GM21717 (cell line): Measurements from ENCODE around the gene PIPOX.

Source experiments
- ATAC-seq: cut with Tn5 transposase; IDR thresholded peaks from one replicate; pipeline ENCODE4 v1.9.1; 2021; ENCODE audit warnings: mild to moderate bottlenecking, moderate library complexity; ENCODE audit not compliant: unreplicated experiment

The PIPOX gene

DNA sequence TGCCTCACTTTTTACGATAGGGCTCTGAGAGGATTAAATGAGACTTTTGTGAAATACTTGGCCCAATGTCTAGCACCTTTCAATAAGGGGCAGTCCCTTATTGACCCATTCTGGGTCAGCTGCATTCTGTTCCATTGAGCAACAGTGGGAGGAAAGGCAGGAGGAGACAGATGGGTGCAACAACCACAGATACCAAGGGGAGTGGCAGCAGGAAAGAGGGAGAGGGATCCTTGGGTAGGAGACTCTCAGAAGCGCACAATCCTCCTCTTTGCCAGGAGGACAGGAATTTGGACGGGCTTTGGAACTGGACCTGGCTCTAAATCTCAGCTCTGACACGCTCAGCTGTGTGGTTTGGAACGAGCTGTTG, 3.5 kb downstream of the PIPOX start:
- ATAC-seq: no peak

- ATAC-seq: no peak
Observed at GRCh38 chr17:29048440-29049368, 5.8 kb downstream of the PIPOX start.

DNA sequence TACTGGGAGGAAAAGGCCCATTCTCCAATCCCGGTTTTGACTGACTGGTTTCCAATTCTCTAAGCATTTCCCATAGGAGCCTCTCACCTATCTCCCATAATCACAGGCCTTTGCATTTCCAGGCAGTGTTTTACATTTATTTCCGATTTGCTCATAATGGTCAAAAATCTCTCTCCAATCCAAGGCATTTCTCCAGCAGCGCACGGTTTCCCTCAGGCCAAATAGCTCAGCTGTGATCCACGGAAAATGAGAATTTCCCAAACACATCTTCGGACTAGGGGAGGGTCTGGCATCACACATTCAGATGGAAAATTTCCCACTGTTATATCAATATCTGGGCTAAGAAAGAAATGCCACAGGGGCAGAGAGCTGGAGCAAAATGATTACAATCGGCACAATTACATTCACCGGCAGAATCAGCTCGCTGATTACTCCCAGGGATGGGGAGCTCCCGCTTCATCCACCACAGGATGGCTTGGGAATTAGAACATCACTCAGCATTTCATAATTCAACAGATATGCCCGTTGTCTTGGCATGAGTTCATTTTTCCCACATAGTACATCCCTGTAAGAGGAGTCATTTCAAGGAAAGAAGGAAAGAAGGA, 6.7 kb downstream of the PIPOX start:
- no peak for ATAC-seq

DNA sequence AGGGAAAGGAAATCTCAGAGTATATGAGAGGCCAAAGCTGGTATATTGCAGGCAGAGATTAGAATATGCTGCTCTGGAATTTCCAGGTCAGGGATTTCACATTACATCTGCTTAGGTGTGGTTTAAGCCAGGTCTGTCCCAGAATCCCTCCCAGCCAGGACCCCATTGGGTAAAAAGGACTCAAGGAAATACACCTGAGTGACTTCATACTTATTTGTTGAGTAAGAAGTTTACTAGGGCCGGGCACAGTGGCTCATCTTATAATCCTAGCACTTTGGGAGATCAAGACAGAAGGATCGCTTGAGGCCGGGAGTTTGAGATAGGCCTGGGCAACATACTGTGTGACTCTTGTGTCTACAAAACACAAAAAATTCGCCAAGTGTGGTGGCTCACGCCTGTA, 7.2 kb downstream of the PIPOX start:
- no peak for ATAC-seq

GRCh38 chr17:29051194-29051593, 8.3 kb downstream of the PIPOX start:
- ATAC-seq: no peak

DNA sequence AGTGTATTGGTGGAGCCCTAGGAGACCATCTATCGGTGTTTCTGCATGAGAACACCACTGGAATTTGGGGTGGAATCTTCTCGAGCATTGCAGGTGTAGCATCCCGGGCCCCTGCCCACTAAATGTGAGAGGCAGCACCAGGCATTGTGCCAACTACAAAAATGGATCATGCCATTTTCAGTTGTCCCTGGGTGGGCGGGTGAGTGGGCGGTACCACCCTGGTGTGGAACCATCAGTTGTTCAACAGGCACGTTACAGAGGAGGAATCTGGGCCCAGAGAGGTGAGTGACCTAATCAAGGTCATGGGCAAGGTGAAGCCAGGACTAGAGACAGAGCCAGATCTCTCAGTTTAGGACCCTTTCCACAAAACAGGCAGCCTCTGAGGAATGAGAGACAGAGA, 8.8 kb downstream of the PIPOX start:
- no peak for ATAC-seq

DNA sequence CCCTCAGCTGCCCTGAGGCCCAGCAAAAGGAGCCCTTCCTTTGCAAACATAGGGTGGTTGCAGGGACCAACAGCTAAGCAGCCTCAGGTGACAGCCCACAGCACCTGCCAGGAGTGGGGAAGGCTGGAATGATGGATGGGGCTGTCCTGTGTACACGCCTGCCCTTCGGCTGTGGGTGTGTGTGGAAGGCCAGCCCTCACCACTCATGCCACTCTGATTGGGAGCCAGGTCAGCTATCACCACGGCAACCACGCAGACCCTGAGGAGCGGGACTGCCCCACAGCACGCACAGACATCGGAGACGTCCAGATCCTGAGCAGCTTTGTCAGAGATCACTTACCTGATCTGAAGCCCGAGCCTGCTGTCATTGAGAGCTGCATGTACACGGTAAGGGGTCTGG, 11.9 kb downstream of the PIPOX start:
- no peak for ATAC-seq

DNA sequence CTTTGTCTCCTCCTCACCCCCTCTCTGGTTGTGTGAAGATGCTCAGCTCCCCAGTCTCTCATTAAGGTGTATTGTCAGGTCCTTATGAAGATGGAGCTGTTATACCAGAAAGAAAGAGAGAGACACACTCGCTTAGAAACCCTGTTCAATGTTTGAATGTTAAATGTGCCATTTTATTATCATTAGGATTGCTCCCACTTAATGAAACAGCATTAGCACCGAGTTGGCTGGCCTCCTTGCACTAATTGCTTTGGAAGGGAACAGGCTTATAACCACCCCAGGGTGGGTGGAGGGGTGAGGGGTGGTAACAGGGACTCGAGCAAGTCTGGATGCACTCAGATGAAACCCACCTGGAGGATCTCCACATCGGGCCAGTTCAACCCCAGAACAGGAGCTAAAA, 14.4 kb downstream of the PIPOX start:
- ATAC-seq: no peak

DNA sequence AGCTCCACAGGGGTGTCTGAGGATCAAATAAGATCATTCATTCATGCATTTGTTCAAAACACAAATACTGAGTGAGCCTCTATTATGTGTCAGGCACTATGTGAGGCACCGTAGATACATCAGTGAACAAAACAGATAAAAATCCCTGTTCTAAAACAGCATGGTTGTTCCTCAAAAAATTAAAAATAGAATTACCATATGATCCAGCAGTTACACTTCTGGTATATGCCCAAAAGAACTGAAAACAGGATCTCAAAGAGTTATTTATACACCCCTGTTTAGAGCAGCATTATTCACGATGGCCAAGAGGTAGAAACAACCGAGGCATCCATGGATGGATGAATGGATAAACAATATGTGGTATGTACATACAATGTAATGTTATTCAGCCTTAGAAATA, 15.4 kb downstream of the PIPOX start:
- ATAC-seq: no peak

DNA sequence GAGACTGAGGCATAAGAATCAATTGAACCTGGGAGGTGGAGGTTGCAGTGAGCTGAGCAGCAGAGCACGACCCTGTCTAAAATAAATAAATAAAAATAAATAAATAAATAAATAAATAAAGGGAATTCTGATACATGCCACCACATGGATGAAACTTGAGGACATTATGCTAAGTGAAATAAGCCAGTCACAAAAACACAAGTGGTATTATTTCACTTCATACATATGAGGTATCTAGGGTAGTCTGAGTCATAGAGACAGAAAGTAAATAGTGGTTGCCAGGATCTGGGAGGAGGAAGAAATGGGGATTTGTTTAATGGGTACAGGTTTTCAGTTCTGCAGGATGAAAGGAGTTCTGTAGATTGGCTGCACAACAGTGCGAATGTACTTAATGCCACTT, 16.3 kb downstream of the PIPOX start:
- no peak for ATAC-seq

DNA sequence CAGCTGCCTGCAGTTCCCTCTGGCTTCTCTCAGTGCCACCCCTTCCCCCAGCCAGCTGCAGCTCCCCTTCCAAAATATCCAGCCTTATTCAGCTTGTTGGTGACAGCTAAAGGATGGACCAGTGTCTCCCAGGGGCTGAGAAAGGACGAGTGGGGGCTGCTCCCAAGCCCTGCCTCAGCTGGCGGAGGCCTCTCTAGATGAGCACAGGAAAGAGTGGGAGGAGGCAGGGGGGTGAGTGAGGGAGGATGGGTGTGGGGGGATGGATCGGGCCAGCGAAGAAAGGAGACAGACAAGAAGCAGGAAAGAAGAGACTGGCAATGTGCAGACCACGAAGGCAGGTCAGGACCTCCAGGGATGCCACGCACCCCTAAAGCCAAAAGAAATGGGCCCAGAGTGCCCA, 17.5 kb downstream of the PIPOX start:
- ATAC-seq: no peak

DNA sequence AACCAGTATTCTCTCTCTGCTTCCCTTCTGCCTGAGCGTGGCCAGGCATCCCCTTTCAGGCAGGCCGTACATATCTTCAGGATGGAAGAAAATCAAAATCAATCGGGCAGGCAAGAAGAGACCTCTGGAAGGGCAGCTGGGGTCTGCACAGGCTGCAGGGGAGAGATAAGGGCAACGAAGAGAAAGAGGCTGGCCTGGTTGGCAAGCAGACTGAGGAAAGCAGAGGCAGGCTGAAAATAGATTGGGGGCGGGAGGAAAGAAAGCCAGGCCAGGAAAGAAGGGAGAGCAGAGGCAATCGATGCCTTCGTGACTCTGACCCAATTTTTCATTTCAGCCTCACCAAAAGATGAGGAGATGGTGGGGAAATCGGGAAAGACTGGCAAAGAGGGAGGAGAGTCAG, 18.1 kb downstream of the PIPOX start:
- no peak for ATAC-seq

DNA sequence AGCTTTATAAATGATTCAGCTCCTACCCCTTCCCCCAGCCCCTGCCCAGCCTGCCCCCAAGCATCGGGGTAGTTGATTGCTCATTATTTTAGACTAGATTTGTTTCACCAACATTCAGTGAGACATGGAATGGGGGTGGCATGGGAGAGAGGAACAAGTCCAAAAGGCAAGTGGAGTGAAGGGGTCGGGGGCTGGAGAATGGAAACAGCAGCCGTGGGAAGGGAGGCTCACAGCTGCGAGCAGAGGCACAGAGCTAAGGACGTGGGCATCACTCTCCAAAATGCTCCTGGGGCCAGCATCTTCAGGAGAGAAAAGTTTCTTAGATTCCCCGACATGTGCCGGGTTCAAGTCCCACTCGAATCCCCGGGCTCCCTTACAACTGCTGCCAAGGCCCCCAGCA, 19.3 kb downstream of the PIPOX start:
- no peak for ATAC-seq

DNA sequence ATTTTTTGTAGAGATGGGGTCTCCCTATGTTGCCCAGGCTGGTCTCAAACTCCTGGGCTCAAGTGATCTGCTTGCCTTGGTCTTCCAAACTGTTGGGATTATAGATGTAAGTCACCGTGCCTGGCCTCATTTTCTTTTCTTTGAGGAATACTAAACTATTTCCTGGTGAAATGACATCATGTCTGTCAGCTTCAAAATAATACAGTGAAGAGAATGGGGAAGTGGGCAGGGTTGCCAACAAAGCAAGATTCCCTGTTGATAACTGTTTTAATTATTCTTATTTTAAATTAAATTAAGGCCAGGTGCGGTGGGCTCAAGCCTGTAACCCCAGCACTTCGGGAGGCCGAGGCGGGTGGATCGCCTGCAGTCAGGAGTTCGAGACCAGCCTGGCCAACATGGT, 21.1 kb downstream of the PIPOX start:
- no peak for ATAC-seq

DNA sequence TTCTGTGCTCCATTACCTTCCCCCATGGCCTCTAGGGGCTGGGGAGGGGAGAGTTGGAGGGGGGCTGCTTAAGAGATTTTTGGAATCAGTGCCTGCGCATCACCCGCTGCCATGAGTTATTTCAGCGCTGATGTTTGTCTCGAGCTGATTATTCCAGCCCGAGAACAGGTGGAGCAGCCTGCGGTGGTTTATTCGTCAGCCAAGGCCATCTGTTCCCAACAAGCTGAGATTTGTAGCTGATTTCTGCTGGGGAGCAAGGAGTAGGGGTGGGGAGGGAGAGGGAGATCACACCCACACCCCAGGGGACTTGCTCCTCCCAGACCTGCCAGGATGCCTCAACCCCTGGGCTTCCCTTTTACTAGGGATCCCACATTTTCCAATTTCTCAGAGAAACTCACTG, 23.1 kb downstream of the PIPOX start:
- no peak for ATAC-seq

DNA sequence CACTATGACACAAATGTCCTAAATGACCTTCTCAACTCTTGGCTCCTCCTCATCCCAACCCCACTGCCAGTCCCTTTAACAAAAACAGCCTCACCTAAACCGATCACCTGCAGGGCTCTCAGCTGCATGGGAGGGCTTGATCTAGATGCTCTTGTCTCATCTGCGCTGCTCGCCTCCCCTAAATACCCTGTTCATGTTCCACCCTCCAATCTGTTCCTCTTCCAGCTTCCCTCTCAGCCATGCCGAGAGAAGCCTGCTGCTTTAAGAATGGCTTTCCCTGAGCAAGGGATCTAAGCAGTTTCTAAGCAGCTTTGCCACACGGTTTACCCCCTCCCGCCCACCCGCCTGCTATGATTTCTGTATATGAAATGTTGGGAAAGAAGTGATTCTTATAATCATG, 23.7 kb downstream of the PIPOX start:
- ATAC-seq: no peak

GRCh38 chr17:29068818-29069217, 25.9 kb downstream of the PIPOX start:
- ATAC-seq: no peak

DNA sequence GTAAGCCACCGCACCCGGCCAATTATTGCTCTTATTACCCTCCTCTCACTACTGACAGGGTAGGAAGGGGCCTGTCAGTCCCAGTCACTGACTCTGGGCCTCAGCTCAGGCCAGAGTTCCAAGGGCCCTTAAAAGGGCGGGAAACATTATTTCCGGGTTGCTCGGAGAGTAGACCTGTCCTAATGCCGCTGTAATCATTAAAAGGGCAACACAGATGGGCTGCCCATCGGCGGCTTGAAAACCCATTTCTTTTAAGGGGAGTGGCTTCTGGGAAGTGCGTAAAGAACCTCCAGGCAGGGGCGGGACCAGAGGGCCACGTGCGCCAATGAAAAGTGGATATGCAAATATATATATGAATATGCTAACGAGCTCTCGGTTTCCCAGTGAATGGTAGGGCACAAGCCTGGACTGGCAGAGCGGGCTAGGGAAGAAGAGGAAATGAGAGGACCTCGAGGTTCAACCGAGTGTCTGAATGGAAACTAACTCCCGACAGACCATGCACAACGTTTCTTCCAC, 26.6 kb downstream of the PIPOX start:
- no peak for ATAC-seq

- ATAC-seq: no peak
Observed at GRCh38 chr17:29070308-29070707, 27.4 kb downstream of the PIPOX start.

DNA sequence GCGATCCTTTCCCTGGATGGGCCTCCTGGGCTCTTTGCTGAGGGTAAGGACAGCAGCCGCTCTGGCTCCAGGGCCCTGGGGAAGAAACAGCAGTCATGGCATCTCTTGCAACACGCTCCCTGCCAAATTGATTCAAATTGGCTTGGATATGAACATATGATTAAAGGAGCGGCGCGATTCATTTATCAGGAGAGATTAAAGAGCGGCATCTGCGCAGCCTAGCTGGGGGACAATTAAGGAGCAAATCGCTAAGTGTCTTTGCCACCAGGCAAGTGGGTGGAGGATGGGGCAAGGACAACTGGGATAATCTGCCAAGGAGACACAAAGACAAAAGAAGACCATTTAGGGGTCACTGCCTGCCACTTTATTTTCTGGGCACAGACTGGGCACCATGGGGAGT, 27.8 kb downstream of the PIPOX start:
- ATAC-seq: no peak

GRCh38 chr17:29071303-29071702, 28.4 kb downstream of the PIPOX start:
- no peak for ATAC-seq

DNA sequence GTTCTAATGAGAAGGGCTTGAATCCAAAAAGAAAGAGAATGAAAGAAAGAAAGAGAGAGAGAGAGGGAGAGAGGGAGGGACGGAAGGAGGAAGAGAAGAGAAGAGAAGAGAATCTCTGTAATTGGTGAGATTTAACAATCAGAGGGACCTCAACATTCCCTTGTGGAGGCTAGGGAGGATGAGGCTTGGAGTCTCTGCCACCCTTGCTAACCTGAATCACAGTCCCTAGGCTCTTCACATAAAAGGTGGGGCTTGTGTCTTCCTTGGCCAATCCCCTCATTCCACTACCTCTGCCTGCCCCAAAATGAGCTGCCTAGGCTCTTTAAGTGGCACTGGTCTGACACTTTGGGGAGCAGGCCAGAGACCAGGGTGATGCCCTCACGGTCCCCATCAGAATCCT, 30.1 kb downstream of the PIPOX start:
- no peak for ATAC-seq
